Liver (tissue), 9 donors: Measurements from ENCODE around the gene STXBP6. TPM values are rescaled to one million over a fixed set of nuclear protein-coding genes. Genes with fewer than 3 reads are reported as not detected.

Source experiments
- DNase-seq: peaks from one replicate; pipeline ENCODE4 v3.0.0-alpha.2; 2017; ENCODE audit warnings: low spot score
- H3K27ac ChIP-seq, 2 donors: one replicate each; pipeline ENCODE4 v1.7.0; 2013; ENCODE audit warnings: inconsistent platforms in 2 of 2, low read length in 2 of 2, control low read depth in 1 of 2, low read depth in 1 of 2, mild to moderate bottlenecking in 1 of 2
- H3K27me3 ChIP-seq, 4 donors: one replicate each; pipeline versions ENCODE4 v1.6.1 to v1.7.0; 2013; ENCODE audit warnings: low read length in 3 of 4, inconsistent platforms in 1 of 4, mild to moderate bottlenecking in 1 of 4, moderate library complexity in 1 of 4; ENCODE audit not compliant: control insufficient read depth in 4 of 4, insufficient read depth in 4 of 4
- H3K36me3 ChIP-seq, 4 donors: one replicate each; pipeline versions ENCODE4 v1.6.1 to v1.7.0; 2013; ENCODE audit warnings: low read length in 3 of 4, mild to moderate bottlenecking in 3 of 4, low read depth in 1 of 4, moderate library complexity in 1 of 4; ENCODE audit not compliant: control insufficient read depth in 4 of 4, insufficient read depth in 3 of 4
- H3K4me1 ChIP-seq, 4 donors: one replicate each; pipeline versions ENCODE4 v1.6.1 to v1.7.0; 2013; ENCODE audit warnings: low read length in 3 of 4, mild to moderate bottlenecking in 3 of 4, moderate library complexity in 1 of 4; ENCODE audit not compliant: control insufficient read depth in 4 of 4, insufficient read depth in 4 of 4
- H3K4me3 ChIP-seq, 3 donors: one replicate each; pipeline versions ENCODE4 v1.6.1 to v1.7.0; 2013; ENCODE audit warnings: low read length in 3 of 3, control low read depth in 1 of 3, low read depth in 1 of 3, mild to moderate bottlenecking in 1 of 3
- H3K9ac ChIP-seq, 2 donors: one replicate each; pipeline ENCODE4 v1.7.0; 2013; ENCODE audit warnings: low read length in 2 of 2, mild to moderate bottlenecking in 2 of 2, moderate library complexity in 2 of 2, control low read depth in 1 of 2, low read depth in 1 of 2
- H3K9me3 ChIP-seq, 4 donors: one replicate each; pipeline versions ENCODE4 v1.6.1 to v1.7.0; 2013; ENCODE audit warnings: low read length in 3 of 4; ENCODE audit not compliant: control insufficient read depth in 4 of 4
- EGR1 ChIP-seq, 2 donors: IDR thresholded peaks; 2 replicates each; pipeline ENCODE4 v1.6.1; 2016 to 2018; ENCODE audit warnings: antibody characterized with exemption in 2 of 2, low read depth in 2 of 2
- GABPA ChIP-seq, 2 donors: IDR thresholded peaks in 1 of 2; conservative IDR thresholded peaks in 1 of 2; 2 replicates each; pipeline ENCODE4 v1.6.1; 2016; ENCODE audit warnings: antibody characterized with exemption in 2 of 2, mild to moderate bottlenecking in 1 of 2, moderate library complexity in 1 of 2
- HNF4G ChIP-seq: IDR thresholded peaks from 2 replicates; pipeline ENCODE4 v1.6.1; 2016; ENCODE audit warnings: antibody characterized with exemption
- JUND ChIP-seq, 2 donors: IDR thresholded peaks; 2 replicates each; pipeline ENCODE4 v1.6.1; 2016; ENCODE audit warnings: antibody characterized with exemption in 2 of 2
- NR2F2 ChIP-seq: IDR thresholded peaks from 2 replicates; pipeline ENCODE4 v1.6.1; 2016; ENCODE audit warnings: antibody characterized with exemption
- REST ChIP-seq: IDR thresholded peaks from 2 replicates; pipeline ENCODE4 v1.6.1; 2016; ENCODE audit warnings: antibody characterized with exemption, mild to moderate bottlenecking
- RXRA ChIP-seq, 2 donors: IDR thresholded peaks; 2 replicates each; pipeline ENCODE4 v1.6.1; 2017 to 2018; ENCODE audit warnings: antibody characterized with exemption in 2 of 2, mild to moderate bottlenecking in 1 of 2
- SP1 ChIP-seq: IDR thresholded peaks from 2 replicates; pipeline ENCODE4 v1.6.1; 2018; ENCODE audit warnings: antibody characterized with exemption, mild to moderate bottlenecking
- YY1 ChIP-seq: IDR thresholded peaks from 2 replicates; pipeline ENCODE4 v1.6.1; 2016; ENCODE audit warnings: antibody characterized with exemption, mild to moderate bottlenecking
- WGBS: extraction: QIAGEN DNeasy Blood & Tissue Kit; methylation state at CpG from one replicate; pipeline ENCODE4 v1.1.7; 2013; 5-methylcytosine and 5-hydroxymethylcytosine counted together
- polyA plus RNA-seq, 2 donors: library from polyadenylated mRNA; stranded (reverse) in 1 of 2; unstranded in 1 of 2; fragments of 200-250 nt in 1 of 2; fragments of >200 nt in 1 of 2; fragmentation: Nextera tagmentation in 1 of 2; extraction: Ambion mirVana in 1 of 2; gene quantifications; one replicate each; pipeline versions ENCODE4 v1.2.1 to v1.2.3, GENCODE V29; 2013 to 2015
- total RNA-seq, 2 donors: library from RNA; depleted of rRNA; stranded (reverse); fragments of >200 nt; gene quantifications; one replicate each; pipeline ENCODE4 v1.2.3, GENCODE V29; 2014
- TF ChIP-seq, protein P1 (sequence below): IDR thresholded peaks from 2 replicates; pipeline ENCODE4 v1.6.1; 2016; ENCODE audit warnings: antibody characterized with exemption
- TF ChIP-seq, protein P2 (sequence below): fragments of 150-350 bp; IDR thresholded peaks from 2 replicates; pipeline ENCODE4 v1.5.1; 2017; ENCODE audit warnings: improper control_type of control experiment, low read depth, low read length; ENCODE audit not compliant: missing input control
- donor health status: healthy.
- donor health status: healthy.
- donor health status: healthy.
- donor health status: healthy.
- donor health status: healthy.

The STXBP6 gene
- total RNA-seq = 1 to 10 TPM; 1.4 to 2.1 TPM
- polyA plus RNA-seq = 1 to 10 TPM; 1.5 to 3.8 TPM

- H3K27me3 ChIP-seq = no peaks in the 10 kb centered on the region
- H3K9me3 ChIP-seq = no peaks in the 10 kb centered on the region
- peak within 1 kb of the TSS; percentile 49 to 83 (median 68) for H3K4me3 ChIP-seq
- peak within 1 kb of the TSS in 1 of 2 donors; percentile 20 for H3K27ac ChIP-seq
- no peaks in the 10 kb centered on the region for H3K36me3 ChIP-seq
- under 1% methylated on average over 82 of the region's 82 CpGs for WGBS
- H3K4me1 ChIP-seq = peaks cover 5 to 20% (median 12%) of the 10 kb centered on the region in 4 donors
- H3K9ac ChIP-seq = peak within 1 kb of the TSS; percentile 27 to 74
- TF ChIP-seq, protein P1, sequence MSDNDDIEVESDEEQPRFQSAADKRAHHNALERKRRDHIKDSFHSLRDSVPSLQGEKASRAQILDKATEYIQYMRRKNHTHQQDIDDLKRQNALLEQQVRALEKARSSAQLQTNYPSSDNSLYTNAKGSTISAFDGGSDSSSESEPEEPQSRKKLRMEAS = no peak
- TF ChIP-seq, protein P2, sequence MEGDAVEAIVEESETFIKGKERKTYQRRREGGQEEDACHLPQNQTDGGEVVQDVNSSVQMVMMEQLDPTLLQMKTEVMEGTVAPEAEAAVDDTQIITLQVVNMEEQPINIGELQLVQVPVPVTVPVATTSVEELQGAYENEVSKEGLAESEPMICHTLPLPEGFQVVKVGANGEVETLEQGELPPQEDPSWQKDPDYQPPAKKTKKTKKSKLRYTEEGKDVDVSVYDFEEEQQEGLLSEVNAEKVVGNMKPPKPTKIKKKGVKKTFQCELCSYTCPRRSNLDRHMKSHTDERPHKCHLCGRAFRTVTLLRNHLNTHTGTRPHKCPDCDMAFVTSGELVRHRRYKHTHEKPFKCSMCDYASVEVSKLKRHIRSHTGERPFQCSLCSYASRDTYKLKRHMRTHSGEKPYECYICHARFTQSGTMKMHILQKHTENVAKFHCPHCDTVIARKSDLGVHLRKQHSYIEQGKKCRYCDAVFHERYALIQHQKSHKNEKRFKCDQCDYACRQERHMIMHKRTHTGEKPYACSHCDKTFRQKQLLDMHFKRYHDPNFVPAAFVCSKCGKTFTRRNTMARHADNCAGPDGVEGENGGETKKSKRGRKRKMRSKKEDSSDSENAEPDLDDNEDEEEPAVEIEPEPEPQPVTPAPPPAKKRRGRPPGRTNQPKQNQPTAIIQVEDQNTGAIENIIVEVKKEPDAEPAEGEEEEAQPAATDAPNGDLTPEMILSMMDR = peak; percentile 5
- peak; percentile 65 for DNase-seq
These were observed at the start of gene STXBP6 for GRCh38 chr14:25049568-25050268. TSS of gene STXBP6 (minus strand) at chr14:25050147. CDS start at chr14:24974818, 75,329 bp downstream.

DNA sequence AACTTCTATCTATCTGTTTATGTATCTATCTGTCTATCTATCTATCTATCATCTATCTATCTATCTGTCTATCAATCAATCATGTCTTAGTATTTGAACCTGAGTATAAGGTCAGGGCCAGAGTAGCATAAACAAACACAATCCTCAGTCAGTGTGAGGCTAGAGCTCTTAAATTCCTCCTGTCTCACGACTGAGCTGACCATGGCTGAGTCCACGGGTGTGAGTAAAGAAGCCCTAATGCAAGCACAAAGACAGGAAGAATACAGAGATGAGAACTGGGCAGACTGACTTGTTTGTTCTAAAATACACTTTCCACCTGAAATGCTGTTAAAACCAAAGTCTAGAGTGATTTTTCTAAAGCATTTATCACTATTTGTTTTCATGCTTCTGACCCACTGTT, 47.2 kb upstream of the STXBP6 start:
- no peaks in the 10 kb centered on the region for H3K9me3 ChIP-seq
- DNase-seq = no peak
- no peak overlapping the region for H3K9ac ChIP-seq
- 36% methylated on average over 2 of the region's 2 CpGs for WGBS
- H3K4me1 ChIP-seq = no peaks in the 10 kb centered on the region
- H3K27ac ChIP-seq = no peak overlapping the region
- peaks cover 0 to 2% (median 1%) of the 10 kb centered on the region in 4 donors for H3K27me3 ChIP-seq
- no peaks in the 10 kb centered on the region for H3K36me3 ChIP-seq
- TF ChIP-seq SP1 (no peak), RXRA (IDR thresholded peaks at IDR 0.05) (no peak), REST (no peak), EGR1 (IDR thresholded peaks at IDR 0.05; ENCODE audit: low read depth in 2 of 2) (no peak), YY1 (no peak)
- no peak overlapping the region for H3K4me3 ChIP-seq

- Histone ChIP-seq H3K4me3 (no peak overlapping the region), H3K4me1 (no peaks in the 10 kb centered on the region), H3K9me3 (no peaks in the 10 kb centered on the region), H3K9ac (no peak overlapping the region), H3K27me3 (peaks cover 0 to 2% (median 1%) of the 10 kb centered on the region in 4 donors), H3K27ac (no peak overlapping the region), H3K36me3 (no peaks in the 10 kb centered on the region)
- 61% methylated on average over 5 of the region's 5 CpGs for WGBS
- TF ChIP-seq, protein P1 = no peak
- TF ChIP-seq JUND (IDR thresholded peaks at IDR 0.05) (no peak), HNF4G (no peak), GABPA (IDR thresholded peaks at IDR 0.05 in 1 of 2, conservative IDR thresholded peaks at IDR 0.05 in 1 of 2) (no peak), SP1 (no peak), NR2F2 (no peak), RXRA (IDR thresholded peaks at IDR 0.05) (no peak)
- TF ChIP-seq, protein P2 = no peak
- DNase-seq = no peak
These were observed 45.9 kb upstream of the STXBP6 start for GRCh38 chr14:25095736-25096437.
